HEK293T (cell line): ENCODE results near the gene NME7.
"Not testable (repeated sequence)": the region's sequence is repeated elsewhere in the genome, so short reads cannot be mapped to it uniquely, and the experiment has no call there.

ENCODE experiments used
- CTCF ChIA-PET: fragments of 350-600 bp; formaldehyde crosslinking; extraction: SDS; loops from one replicate; lab custom pipeline; 2021; ENCODE audit warnings: antibody characterized with exemption, inconsistent platforms; lab: Yijun Ruan, JAX
- POLR2A ChIA-PET: fragments of 350-600 bp; formaldehyde crosslinking; extraction: SDS; loops from one replicate; lab custom pipeline; 2020; ENCODE audit warnings: antibody characterized with exemption, inconsistent platforms; lab: Yijun Ruan, JAX
- DNase-seq: peaks from one replicate; pipeline ENCODE4 v3.0.0; 2012; ENCODE audit warnings: mixed read lengths; ENCODE audit errors: extremely low spot score
- ARNT ChIP-seq: fragments of 450-650 bp; IDR thresholded peaks from 2 replicates; pipeline ENCODE4 v1.6.1; 2017; ENCODE audit warnings: mild to moderate bottlenecking
- BHLHE40 ChIP-seq: fragments of 450-650 bp; IDR thresholded peaks from 2 replicates; pipeline ENCODE4 v1.6.1; 2016; ENCODE audit warnings: mild to moderate bottlenecking, moderate library complexity, borderline replicate concordance
- CTBP1 ChIP-seq: fragments of 450-650 bp; IDR thresholded peaks from 2 replicates; pipeline ENCODE4 v1.6.1; 2016; ENCODE audit warnings: borderline replicate concordance
- ELF4 ChIP-seq: fragments of 450-650 bp; IDR thresholded peaks from 2 replicates; pipeline ENCODE4 v1.6.1; 2017; ENCODE audit warnings: antibody characterized with exemption
- FOXA1 ChIP-seq: fragments of 450-650 bp; IDR thresholded peaks from 2 replicates; pipeline ENCODE4 v1.6.1; 2016; ENCODE audit warnings: mild to moderate bottlenecking
- FOXK2 ChIP-seq: fragments of 450-650 bp; IDR thresholded peaks from 2 replicates; pipeline ENCODE4 v1.6.1; 2016; ENCODE audit warnings: mild to moderate bottlenecking
- FOXM1 ChIP-seq: fragments of 450-650 bp; IDR thresholded peaks from 2 replicates; pipeline ENCODE4 v1.6.1; 2017; ENCODE audit warnings: mild to moderate bottlenecking, borderline replicate concordance
- HDGF ChIP-seq: fragments of 450-650 bp; IDR thresholded peaks from 2 replicates; pipeline ENCODE4 v1.6.1; 2017; ENCODE audit warnings: antibody characterized with exemption, borderline replicate concordance
- L3MBTL2 ChIP-seq: fragments of 450-650 bp; conservative IDR thresholded peaks from 2 replicates; pipeline ENCODE4 v1.6.1; 2016; ENCODE audit warnings: mild to moderate bottlenecking
- LEF1 ChIP-seq: fragments of 450-650 bp; IDR thresholded peaks from 2 replicates; pipeline ENCODE4 v1.6.1; 2017; ENCODE audit warnings: mild to moderate bottlenecking, borderline replicate concordance
- NFRKB ChIP-seq: fragments of 450-650 bp; IDR thresholded peaks from 2 replicates; pipeline ENCODE4 v1.6.1; 2016; ENCODE audit warnings: mild to moderate bottlenecking, moderate library complexity
- SP1 ChIP-seq: fragments of 450-650 bp; IDR thresholded peaks from 2 replicates; pipeline ENCODE4 v1.6.1; 2017
- SUZ12 ChIP-seq: fragments of 450-650 bp; IDR thresholded peaks from 2 replicates; pipeline ENCODE4 v1.6.1; 2016; ENCODE audit warnings: mild to moderate bottlenecking
- TARDBP ChIP-seq: fragments of 450-650 bp; IDR thresholded peaks from 2 replicates; pipeline ENCODE4 v1.6.1; 2016
- ZNF384 ChIP-seq: fragments of 450-650 bp; IDR thresholded peaks from 2 replicates; pipeline ENCODE4 v1.6.1; 2016
- TF ChIP-seq, protein P1 (sequence below): fragments of 450-650 bp; IDR thresholded peaks from 2 replicates; pipeline ENCODE4 v1.6.1; 2016

Gene NME7, protein sequence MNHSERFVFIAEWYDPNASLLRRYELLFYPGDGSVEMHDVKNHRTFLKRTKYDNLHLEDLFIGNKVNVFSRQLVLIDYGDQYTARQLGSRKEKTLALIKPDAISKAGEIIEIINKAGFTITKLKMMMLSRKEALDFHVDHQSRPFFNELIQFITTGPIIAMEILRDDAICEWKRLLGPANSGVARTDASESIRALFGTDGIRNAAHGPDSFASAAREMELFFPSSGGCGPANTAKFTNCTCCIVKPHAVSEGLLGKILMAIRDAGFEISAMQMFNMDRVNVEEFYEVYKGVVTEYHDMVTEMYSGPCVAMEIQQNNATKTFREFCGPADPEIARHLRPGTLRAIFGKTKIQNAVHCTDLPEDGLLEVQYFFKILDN

DNA sequence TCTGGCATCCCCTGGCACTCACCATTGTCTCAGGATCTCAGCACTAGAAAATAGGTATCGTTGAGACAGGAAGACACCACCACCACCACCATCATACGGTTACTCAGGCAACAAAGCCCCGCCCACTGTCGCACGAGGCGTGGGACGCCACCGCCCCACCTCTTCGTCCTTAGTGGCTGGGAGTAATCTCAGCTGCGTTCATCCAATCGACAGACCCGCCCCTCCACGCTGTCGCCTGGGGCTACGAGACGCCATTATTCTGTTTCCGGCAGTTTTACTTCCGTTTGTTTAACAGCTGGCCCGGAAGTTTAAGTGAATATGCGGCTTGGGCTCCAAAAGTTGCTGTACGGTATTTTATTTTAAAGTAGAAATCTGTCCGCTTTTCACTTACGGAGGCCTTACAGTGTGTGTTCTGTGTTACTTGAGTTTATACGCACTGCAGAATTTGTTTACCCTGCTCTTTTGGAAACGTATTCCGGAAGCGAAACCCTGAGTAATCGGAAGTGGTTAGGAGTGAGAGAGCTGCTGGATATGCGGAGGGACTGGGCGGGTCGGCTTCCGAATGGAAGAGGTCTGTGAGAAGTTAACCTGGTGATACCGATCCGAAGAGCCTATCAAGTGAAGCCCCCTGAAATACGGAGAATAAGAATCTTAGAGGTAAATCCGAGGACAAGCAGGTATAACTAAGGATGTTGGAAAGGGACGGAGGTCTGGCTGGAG is at the start of gene NME7, which contains the start of gene BLZF1:
Gene NME7, minus strand, starts transcription at position 112 of the 720 bp plus-strand sequence. Its CDS starts 87 bp downstream, at position 25.
Gene BLZF1, plus strand, starts transcription at position 510 of the 720 bp plus-strand sequence. CDS start 1,328 bp downstream, outside the sequence.
- POLR2A ChIA-PET, result interaction anchor here (0.6 to 1.2 kb wide), 5 partner anchors 59 to 754 kb away, joined by 3 to 6 read pairs (median 4); partner anchors contain the start of genes CCDC181, METTL18 and SLC19A2
- peak; percentile 95 for DNase-seq
- no peak for TF ChIP-seq ARNT
- TF ChIP-seq, protein P1, sequence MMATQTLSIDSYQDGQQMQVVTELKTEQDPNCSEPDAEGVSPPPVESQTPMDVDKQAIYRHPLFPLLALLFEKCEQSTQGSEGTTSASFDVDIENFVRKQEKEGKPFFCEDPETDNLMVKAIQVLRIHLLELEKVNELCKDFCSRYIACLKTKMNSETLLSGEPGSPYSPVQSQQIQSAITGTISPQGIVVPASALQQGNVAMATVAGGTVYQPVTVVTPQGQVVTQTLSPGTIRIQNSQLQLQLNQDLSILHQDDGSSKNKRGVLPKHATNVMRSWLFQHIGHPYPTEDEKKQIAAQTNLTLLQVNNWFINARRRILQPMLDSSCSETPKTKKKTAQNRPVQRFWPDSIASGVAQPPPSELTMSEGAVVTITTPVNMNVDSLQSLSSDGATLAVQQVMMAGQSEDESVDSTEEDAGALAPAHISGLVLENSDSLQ, result peak; percentile 89
- CTCF ChIA-PET, result interaction anchor here (0.6 kb wide), 1 partner anchor 779 kb away, joined by 3 read pairs; no protein-coding TSS in a partner anchor

DNA sequence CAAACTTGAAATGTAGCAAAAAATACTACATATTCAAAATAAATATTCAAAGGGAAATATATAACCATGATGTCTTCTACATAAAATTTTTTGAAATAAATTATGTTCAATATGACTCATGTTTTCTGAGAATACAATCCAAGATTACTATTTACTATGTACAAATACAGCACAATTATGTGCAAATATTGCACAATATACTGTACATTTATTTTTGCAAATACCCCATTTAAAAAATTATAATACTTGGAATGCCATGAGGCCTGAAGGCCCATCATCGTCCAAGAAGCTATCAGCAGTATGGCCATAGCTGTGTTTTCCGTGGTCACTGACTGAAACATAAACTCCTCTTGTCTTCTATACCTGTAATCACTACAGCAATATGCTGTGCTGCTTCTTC is 47.4 kb upstream of the NME7 start:
- TF ChIP-seq FOXK2 (no peak), FOXA1 (no peak), HDGF (no peak), FOXM1 (no peak), L3MBTL2 (no peak), TARDBP (no peak), ZNF384 (no peak), ARNT (no peak), ELF4 (no peak), NFRKB (no peak), SUZ12 (no peak), CTBP1 (no peak), SP1 (no peak), LEF1 (no peak), BHLHE40 (no peak)
- TF ChIP-seq, protein P1, result no peak
- ChIA-PET CTCF (no interaction called here), POLR2A (no interaction called here)
- no peak for DNase-seq

DNA sequence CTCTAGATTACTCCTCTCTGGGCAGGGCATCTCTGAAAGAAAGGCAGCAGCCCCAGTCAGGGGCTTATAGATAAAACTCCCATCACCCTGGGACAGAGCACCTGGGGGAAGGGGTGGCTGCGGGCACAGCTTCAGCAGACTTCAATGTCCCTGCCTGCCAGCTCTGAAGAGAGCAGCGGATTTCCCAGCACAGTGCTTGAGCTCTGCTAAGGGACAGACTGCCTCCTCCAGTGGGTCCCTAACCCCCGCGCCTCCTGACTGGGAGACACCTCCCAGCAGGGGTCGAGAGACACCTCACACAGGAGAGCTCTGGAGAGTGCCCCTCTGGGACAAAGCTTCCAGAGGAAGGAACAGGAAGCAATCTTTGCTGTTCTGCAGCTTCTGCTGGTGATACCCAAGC is 40.7 kb upstream of the NME7 start:
- CTCF ChIA-PET, DNase-seq, POLR2A ChIA-PET: not testable (repeated sequence)

DNA sequence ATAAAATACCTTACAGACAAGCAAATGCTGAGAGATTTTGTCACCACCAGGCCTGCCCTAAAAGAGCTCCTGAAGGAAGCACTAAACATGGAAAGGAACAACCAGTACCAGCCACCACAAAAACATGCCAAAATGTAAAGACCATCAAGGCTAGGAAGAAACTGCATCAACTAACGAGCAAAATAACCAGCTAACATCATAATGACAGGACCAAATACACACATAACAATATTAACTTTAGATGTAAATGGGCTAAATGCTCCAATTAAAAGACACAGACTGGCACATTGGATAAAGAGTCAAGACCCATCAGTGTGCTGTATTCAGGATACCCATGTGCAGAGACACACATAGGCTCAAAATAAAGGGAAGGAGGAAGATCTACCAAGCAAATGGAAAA is 35.0 kb upstream of the NME7 start:
- POLR2A ChIA-PET, CTCF ChIA-PET, DNase-seq: not testable (repeated sequence)

DNA sequence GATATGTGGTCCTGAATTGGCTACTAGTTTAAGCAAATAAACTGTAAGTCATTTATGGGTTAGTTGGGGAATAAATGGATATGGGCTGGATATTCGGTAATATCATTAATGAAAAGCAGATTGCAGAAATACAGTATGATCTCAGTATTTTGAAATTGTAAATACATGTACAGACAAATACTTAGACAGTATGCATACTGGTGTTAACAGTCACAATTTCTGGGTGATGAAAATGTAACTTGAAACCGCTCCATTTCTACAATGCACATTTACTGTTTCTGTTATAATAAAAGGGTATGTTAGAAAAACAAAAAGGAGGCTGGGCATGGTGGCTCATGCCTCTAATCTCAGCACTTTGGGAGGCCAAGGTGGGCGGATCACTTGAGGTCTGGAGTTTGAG is 28.4 kb upstream of the NME7 start:
- CTCF ChIA-PET, result no interaction called here
- TF ChIP-seq ELF4 (no peak), L3MBTL2 (no peak), SP1 (no peak), ARNT (no peak), FOXA1 (no peak), FOXK2 (no peak), CTBP1 (no peak), FOXM1 (no peak), HDGF (no peak), BHLHE40 (no peak), LEF1 (no peak), SUZ12 (no peak), TARDBP (no peak), ZNF384 (no peak), NFRKB (no peak)
- TF ChIP-seq, protein P1, result no peak
- no peak for DNase-seq
- POLR2A ChIA-PET, result interaction anchor here (1.1 kb wide), 1 partner anchor 31 kb away, joined by 4 read pairs; no protein-coding TSS in a partner anchor

DNA sequence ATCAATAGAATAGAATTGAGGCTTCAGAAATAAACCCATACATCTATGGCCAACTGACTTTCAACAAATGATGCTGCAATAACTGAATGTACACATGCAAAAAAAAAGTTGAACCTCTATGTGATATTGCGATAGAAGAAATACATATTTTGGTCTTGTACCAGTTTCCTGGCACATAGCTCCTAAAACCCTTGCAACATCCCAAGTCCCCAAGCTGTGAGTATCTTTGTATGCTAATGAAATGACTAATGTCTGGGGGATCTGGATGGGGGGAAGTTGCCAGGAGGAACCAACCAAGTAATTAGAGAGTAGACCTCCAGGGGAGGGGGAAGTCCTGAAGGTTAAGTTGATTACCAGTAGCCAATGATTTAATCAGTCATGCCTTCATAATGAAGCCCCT is 24.8 kb upstream of the NME7 start:
- ChIA-PET POLR2A (no interaction called here), CTCF (no interaction called here)
- no peak for DNase-seq
- TF ChIP-seq BHLHE40 (no peak), SUZ12 (no peak), FOXM1 (no peak)
